GM13977 (cell line): Measurements from ENCODE around the gene AGAP1.

Experiments
- DNase-seq: peaks from one replicate; pipeline ENCODE4 v3.0.0; 2012; ENCODE audit warnings: low spot score
- CTCF ChIP-seq: IDR thresholded peaks from 2 replicates; pipeline ENCODE4 v1.5.1; 2012; ENCODE audit warnings: mild to moderate bottlenecking, control low read depth; ENCODE audit not compliant: insufficient read depth; ENCODE audit errors: extremely low read depth, missing control alignments
- in situ Hi-C: fragments of 300-500 bp; cut with MboI; formaldehyde crosslinking; loops from one replicate; pipeline ENCODE4 v1.12.0; 2022; ENCODE audit warnings: low sequenced_read_pairs, low pct_unique_long_range_greater_than_20kb, mixed read lengths, inconsistent platforms; ENCODE audit not compliant: unreplicated experiment

Gene AGAP1

GRCh38 chr2:235860871-235861270 is 367.0 kb downstream of the AGAP1 start:
- no peak for TF ChIP-seq CTCF
- no peak for DNase-seq
- in situ Hi-C loops: no loop called here

GRCh38 chr2:235861383-235861782 is 367.5 kb downstream of the AGAP1 start:
- in situ Hi-C loops: no loop called here
- no peak for TF ChIP-seq CTCF
- no peak for DNase-seq

DNA sequence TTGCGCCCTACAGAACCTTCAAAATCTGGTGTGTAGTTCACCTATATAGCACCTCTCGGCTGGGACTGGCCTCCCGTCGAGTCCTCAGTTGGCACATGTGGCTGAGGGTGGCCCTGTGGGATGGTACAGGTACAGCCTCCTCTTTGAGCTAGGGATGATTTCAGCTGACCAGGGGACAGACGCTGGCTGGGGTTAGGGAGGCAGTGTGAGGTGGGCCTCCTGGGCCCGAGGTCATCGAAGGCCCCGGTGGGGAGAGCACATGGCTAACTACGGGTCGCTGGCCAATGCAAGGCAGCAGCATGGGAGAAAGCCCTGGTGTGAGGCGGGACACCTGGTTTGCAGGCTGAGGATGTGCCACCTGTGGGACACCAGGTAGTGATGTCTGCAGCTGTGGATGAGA is 369.6 kb downstream of the AGAP1 start:
- in situ Hi-C loops: no loop called here

GRCh38 chr2:235864302-235864701 is 370.5 kb downstream of the AGAP1 start:
- no peak for TF ChIP-seq CTCF
- no peak for DNase-seq
- in situ Hi-C loops: no loop called here

More for the DNA sequence above, 369.6 kb downstream of the AGAP1 start:
- TF ChIP-seq CTCF: no peak
- DNase-seq: no peak

DNA sequence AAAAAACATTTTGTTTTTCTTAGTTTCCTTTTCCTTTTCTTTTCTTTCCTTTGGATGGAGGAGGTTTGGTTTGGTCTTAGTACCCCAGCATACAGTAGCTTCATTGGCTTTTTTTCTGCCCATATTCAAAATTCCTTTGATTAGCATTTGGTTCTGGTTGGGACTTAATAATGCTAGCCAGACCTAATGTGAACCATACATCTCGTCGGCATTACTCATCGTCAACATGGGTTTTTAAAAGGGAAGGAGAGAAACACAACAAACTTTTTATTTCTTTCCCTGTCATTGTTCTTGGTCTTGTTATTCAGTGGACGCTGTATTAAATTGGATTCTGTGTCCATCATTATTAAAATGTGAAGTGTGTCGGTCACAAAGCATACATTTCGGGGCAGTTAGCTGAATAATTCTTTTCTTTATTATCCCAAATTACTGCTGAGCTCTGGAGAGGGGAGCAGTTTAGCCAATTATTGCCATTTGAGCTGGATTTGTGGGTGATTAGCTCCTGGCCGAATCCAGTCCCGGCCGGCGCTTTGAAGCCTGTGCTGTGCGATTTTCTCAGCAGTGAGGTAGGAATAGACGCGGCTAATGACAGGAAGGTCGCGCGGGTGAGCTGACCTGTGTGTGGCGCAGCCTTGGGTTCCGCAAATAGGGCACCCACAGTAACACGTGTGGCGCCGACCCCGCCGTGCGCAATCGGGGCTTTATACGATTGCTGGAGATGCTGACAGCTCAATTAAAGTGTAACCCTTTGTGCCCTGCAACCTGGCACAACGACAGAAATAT is 371.1 kb downstream of the AGAP1 start:
- no peak for TF ChIP-seq CTCF
- in situ Hi-C loops: no loop called here
- DNase-seq: no peak

- no peak for DNase-seq
- in situ Hi-C loops: no loop called here
- no peak for TF ChIP-seq CTCF
Measured at GRCh38 chr2:235866373-235866772, 372.5 kb downstream of the AGAP1 start.
